Heart left ventricle (tissue), 13 donors: ENCODE results near the gene HIP1.

ENCODE experiments used
- CTCF ChIP-seq, 12 donors: fragments of 200-600 bp; sonication (generic) in 4 of 12; IDR thresholded peaks; one replicate each; pipeline versions ENCODE4 v1.5.0 to v1.8.0; 2018 to 2022; ENCODE audit warnings: antibody characterized with exemption in 12 of 12, mild to moderate bottlenecking in 5 of 12
- POLR2A ChIP-seq, 2 donors: fragments of 450-650 bp; IDR thresholded peaks; one replicate each; pipeline ENCODE4 v1.6.1; 2017; ENCODE audit warnings: antibody characterized with exemption in 2 of 2, mild to moderate bottlenecking in 2 of 2, moderate library complexity in 2 of 2
- donor health status: ischemic (EF 13 %, LVEDD 7.1; RV severe dilation, severe dysfunction).
- donor health status: DM: no; HTN: yes; CAD: no.
- donor health status: DM: no; HTN: no; CAD: no.
- donor health status: ischemic (EF 25% LVEDD 6.9; RV normal size, moderate dysfunction).
- donor health status: ischemic (EF 25% LVEDD 5.7; RV mildly dilated, moderate dysfunction).
- donor health status: ischemic (EF 35%, LVEDD 5.7; RV mildly dilated, moderate dysfunction).
- donor health status: nonischemic (EF 11% LVEDD 7.7; RV severe dilation, severe dysfunction).
- donor health status: DM: yes; HTN: yes; CAD: no.
- donor health status: PGD.
- donor health status: ischemic (EF 29% LVEDD 5.4; RV normal size, mild dysfunction).
- donor health status: nonischemic (EF 23%, LVEDD 6.1; RV moderate dilation, normal function).

GRCh38 chr7:75637854-75638593 lies 100.7 kb downstream of the HIP1 start:
- TF ChIP-seq CTCF (IDR thresholded peaks at IDR 0.05) (no peak), POLR2A (IDR thresholded peaks at IDR 0.05) (no peak)
